Suprapubic skin (tissue), 4 donors: Measurements from ENCODE around the gene UNC93A.

Experiments
- EP300 ChIP-seq: sonication (generic); formaldehyde crosslinking; IDR thresholded peaks from one replicate; pipeline ENCODE4 v1.6.1; 2017; ENCODE audit warnings: antibody characterized with exemption
- POLR2A ChIP-seq, 2 donors: fragments of 450-650 bp; IDR thresholded peaks; one replicate each; pipeline ENCODE4 v1.6.1; 2017; ENCODE audit warnings: antibody characterized with exemption in 2 of 2, mild to moderate bottlenecking in 2 of 2, moderate library complexity in 2 of 2
- POLR2AphosphoS5 ChIP-seq, 3 donors: sonication (generic); formaldehyde crosslinking; IDR thresholded peaks; one replicate each; pipeline ENCODE4 v1.6.1; 2017; ENCODE audit warnings: antibody characterized with exemption in 3 of 3
- TF ChIP-seq, protein P1 (sequence below), 2 donors: fragments of 200-600 bp in 1 of 2; fragments of 450-650 bp in 1 of 2; sonication (generic) in 1 of 2; IDR thresholded peaks; one replicate each; pipeline ENCODE4 v1.5.1; 2016 to 2019; ENCODE audit warnings: antibody characterized with exemption in 2 of 2, mild to moderate bottlenecking in 1 of 2, moderate library complexity in 1 of 2

DNA sequence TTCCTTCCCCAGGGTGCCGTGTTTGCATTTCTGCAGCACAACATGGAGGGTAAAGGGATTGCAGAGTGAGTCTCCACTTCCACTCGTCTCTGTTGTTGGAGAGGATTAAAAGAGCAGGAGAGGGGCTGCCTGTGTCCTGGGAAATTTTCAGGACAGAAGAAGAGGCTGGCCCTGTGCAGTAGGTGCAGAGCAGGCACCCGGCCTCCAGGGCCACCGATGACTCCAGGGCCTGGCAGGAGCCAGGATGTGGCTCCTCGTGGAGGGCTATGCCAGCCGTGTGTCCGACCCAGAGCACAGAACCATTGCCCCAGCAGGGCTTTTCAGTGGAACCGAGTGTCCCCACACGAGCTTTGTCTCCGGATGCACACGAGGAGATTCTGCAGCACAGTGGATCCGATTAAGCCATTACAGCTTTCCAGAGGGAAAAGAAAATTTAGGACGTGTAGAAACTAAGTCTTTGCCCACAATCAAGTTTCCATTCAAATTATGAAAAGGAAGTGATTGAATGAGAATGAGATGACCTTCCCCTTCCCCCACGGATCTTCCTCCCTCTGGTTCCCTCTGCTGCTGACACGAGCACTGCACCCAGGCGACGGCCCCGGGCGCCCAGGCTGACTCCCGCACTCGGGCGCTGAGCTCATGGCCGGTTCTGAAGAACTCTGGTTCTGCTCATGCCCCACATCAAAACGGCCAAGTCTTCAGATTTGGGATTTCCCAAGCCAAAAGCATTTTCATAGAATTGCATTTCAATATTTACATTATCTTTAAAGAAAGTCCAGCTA lies 43.1 kb upstream of the UNC93A start:
- TF ChIP-seq, protein P1, sequence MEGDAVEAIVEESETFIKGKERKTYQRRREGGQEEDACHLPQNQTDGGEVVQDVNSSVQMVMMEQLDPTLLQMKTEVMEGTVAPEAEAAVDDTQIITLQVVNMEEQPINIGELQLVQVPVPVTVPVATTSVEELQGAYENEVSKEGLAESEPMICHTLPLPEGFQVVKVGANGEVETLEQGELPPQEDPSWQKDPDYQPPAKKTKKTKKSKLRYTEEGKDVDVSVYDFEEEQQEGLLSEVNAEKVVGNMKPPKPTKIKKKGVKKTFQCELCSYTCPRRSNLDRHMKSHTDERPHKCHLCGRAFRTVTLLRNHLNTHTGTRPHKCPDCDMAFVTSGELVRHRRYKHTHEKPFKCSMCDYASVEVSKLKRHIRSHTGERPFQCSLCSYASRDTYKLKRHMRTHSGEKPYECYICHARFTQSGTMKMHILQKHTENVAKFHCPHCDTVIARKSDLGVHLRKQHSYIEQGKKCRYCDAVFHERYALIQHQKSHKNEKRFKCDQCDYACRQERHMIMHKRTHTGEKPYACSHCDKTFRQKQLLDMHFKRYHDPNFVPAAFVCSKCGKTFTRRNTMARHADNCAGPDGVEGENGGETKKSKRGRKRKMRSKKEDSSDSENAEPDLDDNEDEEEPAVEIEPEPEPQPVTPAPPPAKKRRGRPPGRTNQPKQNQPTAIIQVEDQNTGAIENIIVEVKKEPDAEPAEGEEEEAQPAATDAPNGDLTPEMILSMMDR (IDR thresholded peaks at IDR 0.05) = no peak
- TF ChIP-seq EP300 (no peak), POLR2A (IDR thresholded peaks at IDR 0.05) (no peak), POLR2AphosphoS5 (IDR thresholded peaks at IDR 0.05) (no peak)
